Mucosa of rectum (tissue), 2 donors: ENCODE measurements around the gene EMC9.

Experiments
- H3K27ac ChIP-seq, 2 donors: one replicate each; pipeline ENCODE4 v1.7.0; 2013; ENCODE audit warnings: inconsistent platforms in 2 of 2, low read depth in 2 of 2, low read length in 2 of 2
- H3K27me3 ChIP-seq, 2 donors: one replicate each; pipeline ENCODE4 v1.7.0; 2013; ENCODE audit warnings: low read length in 2 of 2; ENCODE audit not compliant: control insufficient read depth in 2 of 2, insufficient read depth in 2 of 2
- H3K36me3 ChIP-seq, 2 donors: one replicate each; pipeline ENCODE4 v1.7.0; 2013; ENCODE audit warnings: low read length in 2 of 2; ENCODE audit not compliant: control insufficient read depth in 2 of 2, insufficient read depth in 2 of 2
- H3K4me1 ChIP-seq, 2 donors: one replicate each; pipeline ENCODE4 v1.7.0; 2013; ENCODE audit warnings: low read length in 2 of 2, mild to moderate bottlenecking in 1 of 2; ENCODE audit not compliant: control insufficient read depth in 2 of 2, insufficient read depth in 2 of 2
- H3K4me3 ChIP-seq, 2 donors: one replicate each; pipeline ENCODE4 v1.7.0; 2013; ENCODE audit warnings: low read length in 2 of 2
- H3K9ac ChIP-seq, 2 donors: one replicate each; pipeline ENCODE4 v1.7.0; 2013; ENCODE audit warnings: low read length in 2 of 2, low read depth in 1 of 2, mild to moderate bottlenecking in 1 of 2
- H3K9me3 ChIP-seq, 2 donors: one replicate each; pipeline ENCODE4 v1.7.0; 2013; ENCODE audit warnings: low read length in 2 of 2; ENCODE audit not compliant: control insufficient read depth in 2 of 2
- donor health status: healthy.
- donor health status: Normal muscosa, but diverticular disease.

Gene EMC9

GRCh38 chr14:24160850-24161804 is 19.7 kb upstream of the EMC9 start, which contains the start of gene IRF9:
IRF9 (plus strand) TSS chr14:24161265; CDS start chr14:24162145, 880 bp downstream.
- H3K4me1 ChIP-seq, result peaks cover 16 to 19% of the 10 kb centered on the region in 2 donors
- peaks cover 64 to 67% of the 10 kb centered on the region in 2 donors for H3K36me3 ChIP-seq
- H3K27me3 ChIP-seq, result no peaks in the 10 kb centered on the region
- H3K27ac ChIP-seq, result peak within 1 kb of the TSS; percentile 95 to 97
- H3K9me3 ChIP-seq, result no peaks in the 10 kb centered on the region
- peak within 1 kb of the TSS; percentile 88 to 99 for H3K4me3 ChIP-seq
- peak within 1 kb of the TSS; percentile 94 to 100 for H3K9ac ChIP-seq

DNA sequence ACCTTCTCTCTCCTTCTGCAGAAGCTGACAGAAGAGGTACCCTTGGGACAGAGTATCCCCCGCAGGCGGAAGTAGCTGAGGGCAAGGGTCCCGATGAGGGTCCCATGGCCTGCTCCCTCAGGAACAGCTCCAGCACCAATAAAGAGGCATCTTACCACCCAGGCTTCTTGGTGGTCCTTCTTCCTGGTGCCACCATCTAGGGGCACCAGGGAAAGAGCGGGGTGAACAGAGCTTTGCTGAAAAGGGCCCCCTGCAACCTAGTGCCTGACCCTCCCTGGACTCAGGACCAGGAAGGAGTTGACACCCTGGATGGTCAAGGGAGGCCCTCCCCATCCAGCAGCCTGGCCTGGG is 19.1 kb upstream of the EMC9 start:
- Histone ChIP-seq H3K36me3 (peaks cover 62 to 68% of the 10 kb centered on the region in 2 donors), H3K9me3 (no peaks in the 10 kb centered on the region), H3K27me3 (no peaks in the 10 kb centered on the region), H3K4me3 (peak overlapping the region in 1 of 2 donors; percentile 3), H3K4me1 (peaks cover 16 to 19% of the 10 kb centered on the region in 2 donors), H3K9ac (peak overlapping the region; percentile 94 to 100), H3K27ac (peak overlapping the region; percentile 95 to 97)

DNA sequence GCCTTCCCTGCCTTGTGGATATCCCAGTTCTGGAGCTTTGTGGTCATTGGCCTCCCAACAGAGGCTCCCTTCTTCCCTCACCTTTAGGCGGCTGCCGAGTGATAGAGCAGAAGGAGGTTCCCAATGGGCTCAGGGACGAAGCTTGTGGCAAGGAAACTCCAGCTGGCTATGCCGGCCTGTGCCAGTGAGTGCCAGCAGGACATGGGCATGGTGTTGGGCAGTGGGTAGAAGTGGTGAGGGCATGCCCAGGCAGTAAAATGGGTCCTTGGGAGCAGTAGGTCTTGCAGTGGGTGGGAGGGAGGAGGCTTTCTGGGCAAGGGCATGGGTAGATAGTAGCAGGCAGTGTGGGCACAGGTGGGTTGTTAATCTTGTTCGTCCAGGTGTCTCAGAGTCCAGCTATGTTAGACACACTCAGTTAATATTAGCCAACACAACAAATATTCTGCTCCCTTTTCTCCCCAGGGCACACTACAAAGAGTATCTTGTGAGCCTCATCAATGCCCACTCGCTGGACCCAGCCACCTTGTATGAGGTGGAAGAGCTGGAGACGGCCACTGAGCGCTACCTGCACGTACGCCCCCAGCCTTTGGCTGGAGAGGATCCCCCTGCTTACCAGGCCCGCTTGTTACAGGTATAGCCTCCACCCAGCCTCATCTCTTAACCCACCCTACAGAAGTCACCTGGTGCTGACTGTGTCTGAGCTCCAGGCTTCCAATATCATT is 18.5 kb upstream of the EMC9 start:
- H3K36me3 ChIP-seq, result peaks cover 62 to 68% of the 10 kb centered on the region in 2 donors
- H3K9me3 ChIP-seq, result no peaks in the 10 kb centered on the region
- peak overlapping the region; percentile 95 to 97 for H3K27ac ChIP-seq
- peaks cover 16 to 19% of the 10 kb centered on the region in 2 donors for H3K4me1 ChIP-seq
- no peaks in the 10 kb centered on the region for H3K27me3 ChIP-seq
- no peak overlapping the region for H3K4me3 ChIP-seq
- no peak overlapping the region for H3K9ac ChIP-seq

- no peak overlapping the region for H3K9ac ChIP-seq
- H3K4me1 ChIP-seq, result peaks cover 11 to 15% of the 10 kb centered on the region in 2 donors
- no peaks in the 10 kb centered on the region for H3K27me3 ChIP-seq
- no peak overlapping the region for H3K4me3 ChIP-seq
- H3K36me3 ChIP-seq, result peaks cover 46 to 55% of the 10 kb centered on the region in 2 donors
- no peaks in the 10 kb centered on the region for H3K9me3 ChIP-seq
- H3K27ac ChIP-seq, result no peak overlapping the region
Measured at GRCh38 chr14:24157331-24157730, 15.9 kb upstream of the EMC9 start.

DNA sequence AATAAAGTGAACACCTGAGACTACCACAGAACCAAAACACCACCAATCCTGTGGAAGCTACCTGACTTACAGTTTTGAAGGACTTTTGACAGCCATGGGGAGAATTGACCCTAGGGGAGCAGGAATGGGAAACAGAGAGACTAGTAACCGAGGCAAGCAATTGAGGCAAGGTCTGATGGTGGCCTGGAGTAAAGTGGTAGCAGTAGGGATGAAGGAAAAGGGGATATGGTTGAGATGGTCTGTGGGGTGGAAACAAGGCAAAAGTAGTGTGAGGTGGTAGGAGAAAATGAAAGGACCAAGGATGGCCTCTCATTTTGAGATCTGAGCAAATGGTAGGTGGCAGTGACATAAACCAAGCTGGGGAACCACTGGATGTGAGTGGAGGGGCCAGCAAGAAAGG is 15.4 kb upstream of the EMC9 start:
- H3K4me1 ChIP-seq, result peaks cover 6 to 11% of the 10 kb centered on the region in 2 donors
- no peak overlapping the region for H3K4me3 ChIP-seq
- no peak overlapping the region for H3K27ac ChIP-seq
- no peak overlapping the region for H3K9ac ChIP-seq
- no peaks in the 10 kb centered on the region for H3K27me3 ChIP-seq
- H3K36me3 ChIP-seq, result peaks cover 49 to 57% of the 10 kb centered on the region in 2 donors
- no peaks in the 10 kb centered on the region for H3K9me3 ChIP-seq

GRCh38 chr14:24155100-24155499 is 13.7 kb upstream of the EMC9 start:
- no peaks in the 10 kb centered on the region for H3K4me1 ChIP-seq
- H3K27ac ChIP-seq, result no peak overlapping the region
- H3K36me3 ChIP-seq, result peaks cover 59 to 69% of the 10 kb centered on the region in 2 donors
- H3K4me3 ChIP-seq, result no peak overlapping the region
- no peaks in the 10 kb centered on the region for H3K9me3 ChIP-seq
- no peak overlapping the region for H3K9ac ChIP-seq
- no peaks in the 10 kb centered on the region for H3K27me3 ChIP-seq

GRCh38 chr14:24151404-24152080 is 10.2 kb upstream of the EMC9 start:
- Histone ChIP-seq H3K27me3 (no peaks in the 10 kb centered on the region), H3K4me3 (no peak overlapping the region), H3K9me3 (no peaks in the 10 kb centered on the region), H3K9ac (no peak overlapping the region), H3K27ac (no peak overlapping the region), H3K4me1 (peaks cover 10 to 13% of the 10 kb centered on the region in 2 donors), H3K36me3 (peaks cover 46 to 55% of the 10 kb centered on the region in 2 donors)

GRCh38 chr14:24150993-24151392 is 9.6 kb upstream of the EMC9 start:
- Histone ChIP-seq H3K9ac (no peak overlapping the region), H3K9me3 (no peaks in the 10 kb centered on the region), H3K4me1 (peaks cover 10 to 15% of the 10 kb centered on the region in 2 donors), H3K27ac (no peak overlapping the region), H3K4me3 (no peak overlapping the region), H3K36me3 (peaks cover 45 to 52% of the 10 kb centered on the region in 2 donors), H3K27me3 (no peaks in the 10 kb centered on the region)

DNA sequence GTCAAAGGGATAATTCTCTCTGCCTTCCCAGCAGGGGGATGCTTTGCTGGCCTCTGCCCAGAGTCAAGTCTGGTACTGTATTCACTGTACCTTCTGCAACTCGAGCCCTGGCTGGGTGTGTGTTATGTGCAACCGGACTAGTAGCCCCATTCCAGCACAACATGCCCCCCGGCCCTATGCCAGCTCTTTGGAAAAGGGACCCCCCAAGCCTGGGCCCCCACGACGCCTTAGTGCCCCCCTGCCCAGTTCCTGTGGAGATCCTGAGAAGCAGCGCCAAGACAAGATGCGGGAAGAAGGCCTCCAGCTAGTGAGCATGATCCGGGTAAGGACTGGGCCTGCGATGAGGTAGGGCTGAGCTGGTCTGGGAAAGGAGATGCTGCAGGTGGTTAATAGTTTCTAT is 9.2 kb upstream of the EMC9 start:
- Histone ChIP-seq H3K9ac (no peak overlapping the region), H3K4me3 (no peak overlapping the region), H3K9me3 (no peaks in the 10 kb centered on the region), H3K27me3 (no peaks in the 10 kb centered on the region), H3K36me3 (peaks cover 42 to 48% of the 10 kb centered on the region in 2 donors), H3K27ac (no peak overlapping the region), H3K4me1 (peaks cover 15 to 19% of the 10 kb centered on the region in 2 donors)
